Stimulated activated CD8-positive, alpha-beta memory T cell treated with anti-CD3 and anti-CD28 coated beads, Interleukin-15, amount 100 ng/mL, for 24 hours (primary cell): Measurements from ENCODE around the gene CTRB2.
"Not testable (repeated sequence)": the region's sequence is repeated elsewhere in the genome, so short reads cannot be mapped to it uniquely, and the experiment has no call there.

Source experiments
- DNase-seq: peaks from one replicate; pipeline ENCODE4 v3.0.0-alpha.2; 2020; ENCODE audit warnings: low read depth

CTRB2 gene

GRCh38 chr16:75242436-75243078, 35.6 kb upstream of the CTRB2 start:
- DNase-seq = not testable (repeated sequence)

GRCh38 chr16:75241955-75242354, 35.0 kb upstream of the CTRB2 start:
- DNase-seq = no peak

GRCh38 chr16:75241412-75241811, 34.5 kb upstream of the CTRB2 start:
- no peak for DNase-seq

- DNase-seq = not testable (repeated sequence)
Observed at GRCh38 chr16:75240633-75241032, 33.7 kb upstream of the CTRB2 start.

- no peak for DNase-seq
Observed at GRCh38 chr16:75239542-75240122, 32.7 kb upstream of the CTRB2 start.

GRCh38 chr16:75238853-75239541, 32.0 kb upstream of the CTRB2 start:
- DNase-seq = no peak

- no peak for DNase-seq
Observed at GRCh38 chr16:75238132-75238852, 31.3 kb upstream of the CTRB2 start.

- no peak for DNase-seq
Observed at GRCh38 chr16:75237398-75238131, 30.6 kb upstream of the CTRB2 start.

- DNase-seq = no peak
Observed at GRCh38 chr16:75236736-75237397, 29.9 kb upstream of the CTRB2 start.

GRCh38 chr16:75236232-75236631, 29.3 kb upstream of the CTRB2 start:
- no peak for DNase-seq

GRCh38 chr16:75235721-75236193, 28.8 kb upstream of the CTRB2 start:
- DNase-seq = no peak

GRCh38 chr16:75234856-75235696, 28.1 kb upstream of the CTRB2 start:
- no peak for DNase-seq

- no peak for DNase-seq
Observed at GRCh38 chr16:75233611-75233938, 26.6 kb upstream of the CTRB2 start.

- no peak for DNase-seq
Observed at GRCh38 chr16:75231570-75231969, 24.6 kb upstream of the CTRB2 start.

- no peak for DNase-seq
Observed at GRCh38 chr16:75230471-75231110, 23.6 kb upstream of the CTRB2 start.

GRCh38 chr16:75229172-75230031, 22.4 kb upstream of the CTRB2 start:
- no peak for DNase-seq

GRCh38 chr16:75228143-75228976, 21.4 kb upstream of the CTRB2 start:
- DNase-seq = no peak
